ENCODE data around the gene VASP. TPM values are rescaled to one million over a fixed set of nuclear protein-coding genes. Genes with fewer than 3 reads are reported as not detected.
A peak's percentile ranks its signal among the peaks of the same experiment; 100 is the strongest.

VASP gene
- total and polyA plus RNA-seq, 2 of the 13 experiments (the other 11 are each of a cell fraction or from before 2014, with no cell fraction given), result 41.8 to 67.1 TPM

GRCh38 chr19:45485305-45486077 is 21.8 kb upstream of the VASP start (continued):
- TF ChIP-seq CBFB (CRISPR knock-in tag; IDR thresholded peaks at IDR 0.05) (0 out of 2 replicates have a peak, but pooled peaks have one; percentile 12), NR1H2 (CRISPR knock-in tag; IDR thresholded peaks at IDR 0.05; ENCODE audit: borderline replicate concordance, low read depth) (no peak), MAFK (conservative IDR thresholded peaks at IDR 0.05 in 1 of 2, IDR thresholded peaks at IDR 0.05 in 1 of 2; ENCODE audit: low read length in 2 of 2) (peak; percentile 79 to 89), ZNF121 (CRISPR knock-in tag; IDR thresholded peaks at IDR 0.05) (no peak), KMT2B (CRISPR knock-in tag; IDR thresholded peaks at IDR 0.05) (no peak), NFYC (CRISPR knock-in tag; IDR thresholded peaks at IDR 0.05) (no peak), ZNF232 (CRISPR knock-in tag; IDR thresholded peaks at IDR 0.05; ENCODE audit: borderline replicate concordance) (no peak), PLSCR1 (CRISPR knock-in tag; IDR thresholded peaks at IDR 0.05; ENCODE audit: borderline replicate concordance) (no peak), PHB2 (IDR thresholded peaks at IDR 0.05; ENCODE audit: partially characterized antibody) (no peak), KLF12 (CRISPR knock-in tag; IDR thresholded peaks at IDR 0.05; ENCODE audit: borderline replicate concordance) (no peak), RBM22 (optimal IDR thresholded peaks at IDR 0.05; ENCODE audit: low read length) (no peak), ZBTB44 (CRISPR knock-in tag; IDR thresholded peaks at IDR 0.05) (no peak), ZNF441 (CRISPR knock-in tag; IDR thresholded peaks at IDR 0.05; ENCODE audit: borderline replicate concordance) (no peak), NR3C1 (CRISPR knock-in tag; IDR thresholded peaks at IDR 0.05) (no peak)
- TF ChIP-seq, protein P1, sequence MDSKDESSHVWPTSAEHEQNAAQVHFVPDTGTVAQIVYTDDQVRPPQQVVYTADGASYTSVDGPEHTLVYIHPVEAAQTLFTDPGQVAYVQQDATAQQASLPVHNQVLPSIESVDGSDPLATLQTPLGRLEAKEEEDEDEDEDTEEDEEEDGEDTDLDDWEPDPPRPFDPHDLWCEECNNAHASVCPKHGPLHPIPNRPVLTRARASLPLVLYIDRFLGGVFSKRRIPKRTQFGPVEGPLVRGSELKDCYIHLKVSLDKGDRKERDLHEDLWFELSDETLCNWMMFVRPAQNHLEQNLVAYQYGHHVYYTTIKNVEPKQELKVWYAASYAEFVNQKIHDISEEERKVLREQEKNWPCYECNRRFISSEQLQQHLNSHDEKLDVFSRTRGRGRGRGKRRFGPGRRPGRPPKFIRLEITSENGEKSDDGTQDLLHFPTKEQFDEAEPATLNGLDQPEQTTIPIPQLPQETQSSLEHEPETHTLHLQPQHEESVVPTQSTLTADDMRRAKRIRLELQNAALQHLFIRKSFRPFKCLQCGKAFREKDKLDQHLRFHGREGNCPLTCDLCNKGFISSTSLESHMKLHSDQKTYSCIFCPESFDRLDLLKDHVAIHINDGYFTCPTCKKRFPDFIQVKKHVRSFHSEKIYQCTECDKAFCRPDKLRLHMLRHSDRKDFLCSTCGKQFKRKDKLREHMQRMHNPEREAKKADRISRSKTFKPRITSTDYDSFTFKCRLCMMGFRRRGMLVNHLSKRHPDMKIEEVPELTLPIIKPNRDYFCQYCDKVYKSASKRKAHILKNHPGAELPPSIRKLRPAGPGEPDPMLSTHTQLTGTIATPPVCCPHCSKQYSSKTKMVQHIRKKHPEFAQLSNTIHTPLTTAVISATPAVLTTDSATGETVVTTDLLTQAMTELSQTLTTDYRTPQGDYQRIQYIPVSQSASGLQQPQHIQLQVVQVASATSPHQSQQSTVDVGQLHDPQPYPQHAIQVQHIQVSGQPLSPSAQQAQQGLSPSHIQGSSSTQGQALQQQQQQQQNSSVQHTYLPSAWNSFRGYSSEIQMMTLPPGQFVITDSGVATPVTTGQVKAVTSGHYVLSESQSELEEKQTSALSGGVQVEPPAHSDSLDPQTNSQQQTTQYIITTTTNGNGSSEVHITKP (CRISPR knock-in tag; IDR thresholded peaks at IDR 0.05; ENCODE audit: low read depth), result no peak
- TF ChIP-seq, protein P2, sequence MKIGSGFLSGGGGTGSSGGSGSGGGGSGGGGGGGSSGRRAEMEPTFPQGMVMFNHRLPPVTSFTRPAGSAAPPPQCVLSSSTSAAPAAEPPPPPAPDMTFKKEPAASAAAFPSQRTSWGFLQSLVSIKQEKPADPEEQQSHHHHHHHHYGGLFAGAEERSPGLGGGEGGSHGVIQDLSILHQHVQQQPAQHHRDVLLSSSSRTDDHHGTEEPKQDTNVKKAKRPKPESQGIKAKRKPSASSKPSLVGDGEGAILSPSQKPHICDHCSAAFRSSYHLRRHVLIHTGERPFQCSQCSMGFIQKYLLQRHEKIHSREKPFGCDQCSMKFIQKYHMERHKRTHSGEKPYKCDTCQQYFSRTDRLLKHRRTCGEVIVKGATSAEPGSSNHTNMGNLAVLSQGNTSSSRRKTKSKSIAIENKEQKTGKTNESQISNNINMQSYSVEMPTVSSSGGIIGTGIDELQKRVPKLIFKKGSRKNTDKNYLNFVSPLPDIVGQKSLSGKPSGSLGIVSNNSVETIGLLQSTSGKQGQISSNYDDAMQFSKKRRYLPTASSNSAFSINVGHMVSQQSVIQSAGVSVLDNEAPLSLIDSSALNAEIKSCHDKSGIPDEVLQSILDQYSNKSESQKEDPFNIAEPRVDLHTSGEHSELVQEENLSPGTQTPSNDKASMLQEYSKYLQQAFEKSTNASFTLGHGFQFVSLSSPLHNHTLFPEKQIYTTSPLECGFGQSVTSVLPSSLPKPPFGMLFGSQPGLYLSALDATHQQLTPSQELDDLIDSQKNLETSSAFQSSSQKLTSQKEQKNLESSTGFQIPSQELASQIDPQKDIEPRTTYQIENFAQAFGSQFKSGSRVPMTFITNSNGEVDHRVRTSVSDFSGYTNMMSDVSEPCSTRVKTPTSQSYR (CRISPR knock-in tag; IDR thresholded peaks at IDR 0.05; ENCODE audit: borderline replicate concordance), result no peak
